BLaER1 (cell line): ENCODE data around the gene LYPD3.
A peak's percentile ranks its signal among the peaks of the same experiment; 100 is the strongest.
"Not testable (repeated sequence)": the region's sequence is repeated elsewhere in the genome, so short reads cannot be mapped to it uniquely, and the experiment has no call there.

Source experiments
- H3K27ac ChIP-seq: shearing (Covaris generic); formaldehyde crosslinking; 2 replicates; pipeline ENCODE4 v1.8.1; 2022
- H3K27me3 ChIP-seq: shearing (Covaris generic); formaldehyde crosslinking; 2 replicates; pipeline ENCODE4 v1.8.1; 2022
- H3K36me3 ChIP-seq: shearing (Covaris generic); formaldehyde crosslinking; 2 replicates; pipeline ENCODE4 v1.8.1; 2022
- H3K4me1 ChIP-seq: shearing (Covaris generic); formaldehyde crosslinking; 2 replicates; pipeline ENCODE4 v1.8.1; 2022
- H3K4me2 ChIP-seq: shearing (Covaris generic); formaldehyde crosslinking; 2 replicates; pipeline ENCODE4 v1.8.1; 2022
- H3K4me3 ChIP-seq: shearing (Covaris generic); formaldehyde crosslinking; 2 replicates; pipeline ENCODE4 v1.8.1; 2022
- H3K9ac ChIP-seq: shearing (Covaris generic); formaldehyde crosslinking; 2 replicates; pipeline ENCODE4 v1.8.1; 2022
- H3K9me3 ChIP-seq: shearing (Covaris generic); formaldehyde crosslinking; 2 replicates; pipeline ENCODE4 v1.8.1; 2022
- H4K20me1 ChIP-seq: shearing (Covaris generic); formaldehyde crosslinking; 2 replicates; pipeline ENCODE4 v1.8.1; 2022
- Cebpa-rat ChIP-seq: shearing (Covaris generic); IDR thresholded peaks from 2 replicates; pipeline ENCODE4 v1.8.1; 2022

The LYPD3 gene

DNA sequence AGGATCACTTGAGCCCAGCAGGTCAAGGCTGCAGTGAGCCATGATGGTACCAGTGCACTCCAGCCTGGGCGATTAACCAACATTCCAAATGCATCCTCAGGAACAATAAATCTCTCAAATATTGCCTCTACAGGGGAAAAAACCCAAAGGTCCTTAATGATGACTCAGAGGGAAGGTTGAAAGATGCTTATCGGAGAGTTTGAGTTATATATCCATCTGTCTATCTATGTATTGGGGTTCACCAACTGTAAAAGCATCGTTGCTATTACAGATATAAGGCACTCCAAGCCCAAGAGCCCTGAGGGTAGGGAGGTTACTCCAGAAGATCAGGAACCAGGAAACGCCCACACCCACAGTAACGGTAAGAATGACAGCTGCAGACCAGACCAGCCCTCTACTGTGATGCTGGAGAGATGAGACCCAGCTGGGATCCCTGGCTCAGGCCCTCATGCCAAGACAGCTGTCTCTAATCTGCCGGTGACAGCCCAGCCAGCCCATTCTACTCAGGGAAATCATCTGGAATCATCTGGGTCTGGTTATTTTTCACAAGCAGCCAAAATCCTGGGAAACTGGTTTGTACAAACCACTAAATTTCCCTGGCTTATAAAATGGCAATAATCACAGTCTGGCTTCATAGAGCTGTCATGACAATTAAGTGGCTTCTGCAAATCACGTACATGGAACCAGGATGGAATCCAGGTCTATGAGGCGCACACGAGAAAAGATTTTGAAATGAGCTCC lies 26.9 kb downstream of the LYPD3 start:
- no peaks in the 10 kb centered on the region for H4K20me1 ChIP-seq
- H3K27me3 ChIP-seq, result no peaks in the 10 kb centered on the region
- TF ChIP-seq Cebpa-rat, result no peak
- peak overlapping the region; percentile 93 for H3K4me2 ChIP-seq
- H3K9ac ChIP-seq, result peak overlapping the region; percentile 56; the same call in 1 of the 2 replicates
- peak overlapping the region; percentile 40 for H3K4me3 ChIP-seq
- no peaks in the 10 kb centered on the region for H3K36me3 ChIP-seq
- peaks cover 27% of the 10 kb centered on the region for H3K9me3 ChIP-seq
- H3K27ac ChIP-seq, result peak overlapping the region; percentile 86
- H3K4me1 ChIP-seq, result peaks cover 39% of the 10 kb centered on the region

GRCh38 chr19:43437712-43438111 lies 27.7 kb downstream of the LYPD3 start:
- H3K27me3 ChIP-seq, result no peaks in the 10 kb centered on the region
- peaks cover 39% of the 10 kb centered on the region for H3K4me1 ChIP-seq
- H3K4me2 ChIP-seq, result peak overlapping the region; percentile 93
- no peak for TF ChIP-seq Cebpa-rat
- H3K9ac ChIP-seq, result peak overlapping the region; percentile 56; the same call in 1 of the 2 replicates
- no peak overlapping the region for H3K4me3 ChIP-seq
- peaks cover 27% of the 10 kb centered on the region for H3K9me3 ChIP-seq
- H4K20me1 ChIP-seq, result no peaks in the 10 kb centered on the region
- H3K36me3 ChIP-seq, result no peaks in the 10 kb centered on the region
- peak overlapping the region; percentile 86 for H3K27ac ChIP-seq

GRCh38 chr19:43437284-43437683 lies 28.1 kb downstream of the LYPD3 start:
- H3K4me1 ChIP-seq, result peaks cover 39% of the 10 kb centered on the region
- H3K9ac ChIP-seq, H4K20me1 ChIP-seq, H3K4me3 ChIP-seq, H3K27me3 ChIP-seq, H3K36me3 ChIP-seq: not testable (repeated sequence)
- H3K4me2 ChIP-seq, result peak overlapping the region; percentile 93
- peaks cover 27% of the 10 kb centered on the region for H3K9me3 ChIP-seq
- peak overlapping the region; percentile 86 for H3K27ac ChIP-seq

- no peaks in the 10 kb centered on the region for H3K27me3 ChIP-seq
- H3K4me2 ChIP-seq, result no peak overlapping the region
- no peaks in the 10 kb centered on the region for H4K20me1 ChIP-seq
- H3K36me3 ChIP-seq, result no peaks in the 10 kb centered on the region
- no peak overlapping the region for H3K27ac ChIP-seq
- no peak for TF ChIP-seq Cebpa-rat
- peaks cover 39% of the 10 kb centered on the region for H3K4me1 ChIP-seq
- H3K9me3 ChIP-seq, result peaks cover 27% of the 10 kb centered on the region
- no peak overlapping the region for H3K4me3 ChIP-seq
- no peak overlapping the region for H3K9ac ChIP-seq
These were observed 29.6 kb downstream of the LYPD3 start for GRCh38 chr19:43435775-43436174.

DNA sequence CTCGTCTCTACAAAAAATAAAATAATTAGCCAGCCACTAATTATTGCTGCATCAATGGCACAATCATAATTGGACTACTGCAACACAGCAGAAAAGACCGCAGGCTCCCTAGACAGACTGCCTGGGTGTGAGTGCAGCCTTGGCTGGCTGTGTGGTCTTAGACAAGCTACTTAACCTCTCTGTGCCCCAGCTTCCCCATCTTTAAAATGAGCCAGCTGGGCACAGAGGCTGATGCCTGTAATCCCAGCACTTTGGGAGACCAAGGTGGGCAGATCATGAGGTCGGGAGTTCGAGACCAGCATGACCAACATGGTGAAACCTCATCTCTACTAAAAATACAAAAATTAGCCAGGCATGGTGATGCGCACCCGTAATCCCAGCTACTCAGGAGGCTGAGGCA lies 31.7 kb downstream of the LYPD3 start:
- no peaks in the 10 kb centered on the region for H3K27me3 ChIP-seq
- no peak for TF ChIP-seq Cebpa-rat
- no peak overlapping the region for H3K27ac ChIP-seq
- no peaks in the 10 kb centered on the region for H4K20me1 ChIP-seq
- peaks cover 23% of the 10 kb centered on the region for H3K4me1 ChIP-seq
- H3K4me3 ChIP-seq, result no peak overlapping the region
- H3K36me3 ChIP-seq, result no peaks in the 10 kb centered on the region
- no peak overlapping the region for H3K4me2 ChIP-seq
- peaks cover 27% of the 10 kb centered on the region for H3K9me3 ChIP-seq
- no peak overlapping the region for H3K9ac ChIP-seq

DNA sequence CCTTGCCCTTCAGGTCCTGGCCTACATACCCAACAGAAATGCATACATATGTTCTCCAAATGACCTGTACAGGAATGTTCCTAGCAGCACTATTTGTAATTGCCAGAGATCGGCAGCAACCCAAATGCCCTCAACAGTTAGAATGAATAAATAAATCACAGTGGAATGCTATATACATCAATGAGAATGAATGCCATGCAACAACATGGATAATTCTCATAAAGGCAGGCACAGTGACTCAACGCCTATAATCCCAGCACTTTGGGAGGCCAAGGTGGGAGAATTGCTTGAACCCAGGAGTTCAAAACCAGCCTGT lies 32.1 kb downstream of the LYPD3 start:
- Histone ChIP-seq H3K4me1 (peaks cover 19% of the 10 kb centered on the region), H3K4me3 (no peak overlapping the region), H3K36me3 (no peaks in the 10 kb centered on the region), H3K9ac (no peak overlapping the region), H3K27ac (no peak overlapping the region), H4K20me1 (no peaks in the 10 kb centered on the region), H3K27me3 (no peaks in the 10 kb centered on the region), H3K4me2 (no peak overlapping the region), H3K9me3 (peaks cover 27% of the 10 kb centered on the region)
- no peak for TF ChIP-seq Cebpa-rat

- Histone ChIP-seq H3K27ac (no peak overlapping the region), H3K9ac (no peak overlapping the region), H3K36me3 (no peaks in the 10 kb centered on the region), H3K4me3 (no peak overlapping the region), H3K27me3 (no peaks in the 10 kb centered on the region), H3K4me2 (no peak overlapping the region), H3K9me3 (peaks cover 11% of the 10 kb centered on the region; the same call in 1 of the 2 replicates), H4K20me1 (no peaks in the 10 kb centered on the region), H3K4me1 (peaks cover 6% of the 10 kb centered on the region; the same call in 1 of the 2 replicates)
- no peak for TF ChIP-seq Cebpa-rat
These were observed 34.4 kb downstream of the LYPD3 start for GRCh38 chr19:43430976-43431375.

GRCh38 chr19:43430142-43430710 lies 35.2 kb downstream of the LYPD3 start:
- Histone ChIP-seq H3K9me3 (peaks cover 7% of the 10 kb centered on the region; the same call in 1 of the 2 replicates), H3K4me3 (no peak overlapping the region), H3K4me1 (peaks cover 5% of the 10 kb centered on the region; the same call in 1 of the 2 replicates), H3K36me3 (no peaks in the 10 kb centered on the region), H4K20me1 (no peaks in the 10 kb centered on the region), H3K27me3 (no peaks in the 10 kb centered on the region), H3K27ac (no peak overlapping the region), H3K4me2 (no peak overlapping the region), H3K9ac (no peak overlapping the region)
- TF ChIP-seq Cebpa-rat, result no peak

DNA sequence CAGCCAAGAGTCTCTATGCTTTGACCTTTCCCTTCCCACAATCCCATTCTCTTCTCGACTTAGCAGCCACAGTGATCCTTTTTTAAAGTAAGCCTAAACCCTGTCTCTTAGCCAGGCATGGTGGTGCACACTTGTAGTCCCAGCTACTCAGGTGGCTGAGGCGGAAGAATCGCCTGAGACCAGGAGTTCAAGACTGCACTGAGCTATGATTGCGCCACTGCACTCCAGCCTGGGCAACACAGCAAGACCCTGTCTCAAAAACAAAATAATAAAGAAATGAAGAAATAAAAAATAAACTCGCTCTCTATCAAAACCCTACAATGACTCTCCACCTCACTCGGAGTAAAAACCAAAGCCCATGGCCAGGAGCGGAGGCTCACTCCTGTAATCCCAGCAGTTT lies 36.0 kb downstream of the LYPD3 start:
- no peak overlapping the region for H3K9ac ChIP-seq
- H3K4me1 ChIP-seq, result peaks cover 5% of the 10 kb centered on the region; the same call in 1 of the 2 replicates
- no peak overlapping the region for H3K4me3 ChIP-seq
- H4K20me1 ChIP-seq, result no peaks in the 10 kb centered on the region
- H3K9me3 ChIP-seq, result no peaks in the 10 kb centered on the region
- no peaks in the 10 kb centered on the region for H3K27me3 ChIP-seq
- H3K27ac ChIP-seq, result no peak overlapping the region
- no peaks in the 10 kb centered on the region for H3K36me3 ChIP-seq
- no peak overlapping the region for H3K4me2 ChIP-seq
- no peak for TF ChIP-seq Cebpa-rat

DNA sequence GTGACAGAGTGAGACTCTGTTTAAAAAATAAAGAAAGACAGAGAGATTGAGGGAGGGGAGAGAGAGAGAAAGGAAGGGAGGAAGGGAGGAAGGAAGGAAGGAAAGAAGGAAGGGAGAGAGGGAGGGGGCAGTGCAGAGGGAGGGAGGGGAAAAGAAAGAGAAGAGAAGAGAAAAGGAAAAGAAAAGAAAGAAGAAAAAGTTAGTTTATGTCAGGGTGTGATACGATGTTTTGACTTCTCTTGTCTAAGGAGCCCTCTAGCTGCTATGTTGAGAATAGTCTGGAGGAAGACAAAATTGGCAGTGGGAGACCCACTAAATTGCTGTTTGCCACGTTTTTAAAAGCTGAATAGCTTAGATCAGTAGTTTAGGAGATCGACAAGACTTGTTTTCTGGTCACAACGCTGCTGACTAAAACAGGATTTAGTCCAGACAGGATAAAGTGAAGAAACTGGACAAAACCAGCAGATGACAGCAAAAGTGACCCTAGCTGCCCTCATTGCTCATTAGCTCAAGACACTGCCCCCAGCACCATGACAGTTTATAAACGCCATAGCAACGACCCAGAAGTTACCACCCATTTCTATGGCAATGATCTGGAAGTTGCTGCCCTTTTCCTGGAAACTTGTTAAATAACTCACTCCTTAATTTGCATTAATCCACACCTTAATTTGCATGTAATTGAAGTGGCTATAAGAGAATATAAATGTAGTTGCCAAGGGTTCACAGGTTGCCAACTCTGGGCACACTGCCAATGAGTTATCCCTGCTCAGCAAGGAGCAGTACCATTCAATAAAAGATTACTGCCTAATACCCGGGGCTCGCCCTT lies 39.6 kb downstream of the LYPD3 start:
- Histone ChIP-seq H3K27me3 (no peaks in the 10 kb centered on the region), H3K36me3 (no peaks in the 10 kb centered on the region), H3K27ac (no peak overlapping the region), H3K9me3 (no peaks in the 10 kb centered on the region), H3K4me2 (no peak overlapping the region), H3K4me1 (peaks cover 5% of the 10 kb centered on the region; the same call in 1 of the 2 replicates), H3K9ac (no peak overlapping the region), H4K20me1 (no peaks in the 10 kb centered on the region), H3K4me3 (no peak overlapping the region)
- TF ChIP-seq Cebpa-rat, result no peak
